ENCODE measurements around the gene ZKSCAN1. TPM values are rescaled to one million over a fixed set of nuclear protein-coding genes. Genes with fewer than 3 reads are reported as not detected.
"Not testable (repeated sequence)": the region's sequence is repeated elsewhere in the genome, so short reads cannot be mapped to it uniquely, and the experiment has no call there.

The ZKSCAN1 gene
- total and polyA plus RNA-seq, 12 donors: 4.7 to 68.9 (median 47.1) TPM

DNA sequence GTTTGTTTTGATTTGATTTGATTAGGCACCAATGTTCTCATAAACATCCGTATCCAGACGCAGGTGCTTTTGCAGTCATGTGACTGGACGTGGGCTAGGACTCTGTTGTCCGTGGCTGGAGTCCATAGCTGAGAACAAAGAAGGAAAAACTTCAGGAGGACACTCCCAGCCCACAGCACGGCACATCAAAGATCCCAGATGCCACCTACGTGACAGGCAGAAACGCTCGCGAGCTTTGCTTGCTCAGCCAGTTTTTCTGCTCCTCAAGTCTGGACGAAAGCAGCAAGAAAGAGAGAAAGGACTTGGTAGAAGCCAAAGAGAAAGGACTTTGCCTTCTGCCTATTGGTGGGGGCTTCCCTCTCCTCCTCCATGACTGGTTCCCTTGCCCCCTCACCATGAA lies 6.9 kb upstream of the ZKSCAN1 start:
- H3K4me1 ChIP-seq: no peaks in the 10 kb centered on the region
- WGBS, 2 donors: 68 to 80% methylated on average over 10 of the region's 10 CpGs
- H3K9me3 ChIP-seq: no peaks in the 10 kb centered on the region
- no peak overlapping the region for H3K27ac ChIP-seq
- no peak for DNase-seq
- intact Hi-C loops (cut with DNase I): no loop called here
- no peaks in the 10 kb centered on the region for H3K27me3 ChIP-seq
- TF ChIP-seq, protein P1, sequence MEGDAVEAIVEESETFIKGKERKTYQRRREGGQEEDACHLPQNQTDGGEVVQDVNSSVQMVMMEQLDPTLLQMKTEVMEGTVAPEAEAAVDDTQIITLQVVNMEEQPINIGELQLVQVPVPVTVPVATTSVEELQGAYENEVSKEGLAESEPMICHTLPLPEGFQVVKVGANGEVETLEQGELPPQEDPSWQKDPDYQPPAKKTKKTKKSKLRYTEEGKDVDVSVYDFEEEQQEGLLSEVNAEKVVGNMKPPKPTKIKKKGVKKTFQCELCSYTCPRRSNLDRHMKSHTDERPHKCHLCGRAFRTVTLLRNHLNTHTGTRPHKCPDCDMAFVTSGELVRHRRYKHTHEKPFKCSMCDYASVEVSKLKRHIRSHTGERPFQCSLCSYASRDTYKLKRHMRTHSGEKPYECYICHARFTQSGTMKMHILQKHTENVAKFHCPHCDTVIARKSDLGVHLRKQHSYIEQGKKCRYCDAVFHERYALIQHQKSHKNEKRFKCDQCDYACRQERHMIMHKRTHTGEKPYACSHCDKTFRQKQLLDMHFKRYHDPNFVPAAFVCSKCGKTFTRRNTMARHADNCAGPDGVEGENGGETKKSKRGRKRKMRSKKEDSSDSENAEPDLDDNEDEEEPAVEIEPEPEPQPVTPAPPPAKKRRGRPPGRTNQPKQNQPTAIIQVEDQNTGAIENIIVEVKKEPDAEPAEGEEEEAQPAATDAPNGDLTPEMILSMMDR (IDR thresholded peaks at IDR 0.05): no peak
- no peak for ATAC-seq
- no peaks in the 10 kb centered on the region for H3K36me3 ChIP-seq
- H3K4me3 ChIP-seq: no peak overlapping the region

DNA sequence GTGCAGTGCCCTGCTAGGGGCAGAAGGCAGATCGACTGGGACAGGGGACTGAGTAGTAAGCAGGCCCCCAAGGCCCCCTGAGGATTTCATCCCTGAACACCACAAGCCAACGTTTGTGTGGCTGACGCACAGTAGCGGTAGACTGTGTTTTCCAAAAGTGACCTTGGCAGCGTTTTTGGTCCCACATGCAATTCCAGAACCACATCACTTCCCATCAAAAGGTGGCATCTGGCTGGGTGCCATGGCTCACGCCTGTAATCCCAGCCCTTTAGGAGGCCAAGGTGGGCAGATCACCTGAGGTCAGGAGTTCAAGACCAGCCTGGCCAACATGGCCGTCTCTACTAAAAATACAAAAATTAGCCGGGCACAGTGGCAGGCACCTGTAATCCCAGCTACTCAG lies 5.4 kb upstream of the ZKSCAN1 start:
- H3K36me3 ChIP-seq; H3K4me1 ChIP-seq; H3K9me3 ChIP-seq; ATAC-seq; H3K4me3 ChIP-seq; intact Hi-C loops (cut with DNase I); H3K27me3 ChIP-seq; DNase-seq; H3K27ac ChIP-seq: not testable (repeated sequence)
- WGBS, 2 donors: 83% methylated on average over 8 of the region's 8 CpGs

DNA sequence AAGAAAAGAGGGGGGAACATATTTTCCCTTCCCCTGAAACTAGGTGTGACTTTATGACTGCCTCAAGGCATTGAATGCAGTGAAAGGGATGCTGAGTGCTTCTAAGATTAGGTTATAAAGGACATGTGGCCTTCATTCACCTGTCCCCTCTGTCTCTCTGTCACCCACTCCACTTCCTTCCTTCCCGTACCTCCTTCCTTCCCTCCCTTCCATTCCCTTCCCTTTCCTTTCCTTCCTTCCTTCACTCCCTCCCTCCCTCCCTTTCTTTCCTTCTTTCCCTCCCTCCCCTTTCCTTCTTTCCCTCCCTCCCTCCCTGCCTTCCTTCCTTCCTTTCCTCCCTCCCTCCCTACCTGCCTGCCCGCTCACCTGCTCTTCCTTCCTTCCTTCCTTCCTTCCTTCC lies 4.5 kb upstream of the ZKSCAN1 start:
- TF ChIP-seq, protein P1 (IDR thresholded peaks at IDR 0.05): no peak
- intact Hi-C loops (cut with DNase I): no loop called here
- ATAC-seq: no peak
- no peak for DNase-seq
- no peaks in the 10 kb centered on the region for H3K9me3 ChIP-seq
- WGBS, 2 donors: 49 to 54% methylated on average over 2 of the region's 2 CpGs
- H3K27me3 ChIP-seq: no peaks in the 10 kb centered on the region
- no peak overlapping the region for H3K4me3 ChIP-seq
- H3K4me1 ChIP-seq: peaks cover 0 to 9% (median 5%) of the 10 kb centered on the region in 9 donors
- H3K36me3 ChIP-seq: no peaks in the 10 kb centered on the region
- no peak overlapping the region for H3K27ac ChIP-seq

DNA sequence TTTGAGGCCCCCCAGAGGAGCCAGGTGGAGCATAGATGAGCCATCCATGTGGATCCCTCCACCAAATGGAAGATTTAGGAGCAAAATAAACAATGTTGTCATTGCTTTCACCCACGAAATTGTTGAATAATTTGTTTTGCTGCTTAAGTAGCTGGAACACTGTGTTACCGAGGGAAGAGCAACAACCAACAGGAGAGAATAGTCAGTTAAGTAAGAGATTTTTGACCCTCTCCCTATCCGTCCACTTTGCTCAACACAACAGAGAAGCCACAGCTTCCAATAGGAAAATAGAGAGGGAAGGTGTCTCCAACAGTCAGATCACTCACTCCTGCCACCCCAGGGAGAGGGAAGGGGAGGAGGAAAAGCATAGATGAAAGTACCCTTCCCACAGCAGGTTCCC lies 3.9 kb upstream of the ZKSCAN1 start:
- ATAC-seq (no peak), DNase-seq (no peak)
- TF ChIP-seq, protein P1 (IDR thresholded peaks at IDR 0.05): no peak
- H3K9me3 ChIP-seq: no peaks in the 10 kb centered on the region
- no peaks in the 10 kb centered on the region for H3K27me3 ChIP-seq
- no peaks in the 10 kb centered on the region for H3K36me3 ChIP-seq
- intact Hi-C loops (cut with DNase I): no loop called here
- H3K4me3 ChIP-seq: no peak overlapping the region
- 70 to 71% methylated on average over 3 of the region's 3 CpGs for WGBS, 2 donors
- H3K27ac ChIP-seq: no peak overlapping the region
- peaks cover 0 to 15% (median 9%) of the 10 kb centered on the region in 9 donors for H3K4me1 ChIP-seq

DNA sequence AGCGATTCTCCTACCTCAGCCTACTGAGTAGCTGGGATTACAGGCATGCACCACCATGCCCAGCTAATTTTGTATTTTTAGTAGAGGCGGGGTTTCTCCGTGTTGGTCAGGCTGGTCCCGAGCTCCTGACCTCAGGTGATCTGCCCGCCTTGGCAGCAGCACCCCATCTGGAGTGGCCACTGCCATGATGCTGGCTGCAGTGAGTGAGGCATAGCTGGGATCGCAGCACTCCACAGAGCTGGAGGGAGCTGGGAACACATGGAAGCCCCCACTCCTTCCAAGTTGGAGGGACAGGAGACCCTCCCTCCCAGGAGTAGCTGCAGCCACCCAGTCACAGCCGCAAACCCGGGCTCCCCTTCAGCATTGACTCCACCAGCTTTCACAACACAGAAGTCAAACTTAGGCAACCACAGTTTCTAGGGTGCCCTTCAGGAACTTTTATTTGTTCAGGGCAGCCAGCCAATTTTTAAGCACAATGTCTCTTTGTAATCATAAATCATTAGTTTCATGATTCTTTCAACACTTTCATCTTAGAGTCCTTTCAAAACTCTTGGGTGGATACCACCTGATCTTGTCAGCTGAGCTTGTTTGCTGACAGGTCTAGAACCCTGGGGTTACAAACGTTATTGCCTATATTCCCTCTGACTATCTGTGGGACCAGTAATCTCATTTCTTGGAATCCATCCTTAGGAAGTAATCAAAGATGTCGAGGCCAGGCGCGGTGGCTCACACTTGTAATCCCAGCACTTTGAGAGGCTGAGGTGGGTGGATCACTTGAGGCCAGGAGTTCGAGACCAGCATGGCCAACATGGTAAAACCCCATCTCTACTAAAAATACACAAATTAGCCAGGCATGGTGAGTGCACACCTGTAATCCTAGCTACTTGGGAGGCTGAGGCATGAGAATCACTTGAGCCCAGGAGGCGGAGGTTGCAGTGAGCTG lies 2.7 kb upstream of the ZKSCAN1 start:
- intact Hi-C loops (cut with DNase I): loop anchor here in 1 of 10 donors (2.0 kb wide), 1 partner anchor 46 kb away; no protein-coding TSS in a partner anchor
- 74 to 79% methylated on average over 14 of the region's 14 CpGs for WGBS, 2 donors
- H3K36me3 ChIP-seq, H3K9me3 ChIP-seq, H3K27ac ChIP-seq, H3K4me3 ChIP-seq, ATAC-seq, H3K27me3 ChIP-seq, DNase-seq: not testable (repeated sequence)
- peaks cover 0 to 26% (median 20%) of the 10 kb centered on the region in 9 donors for H3K4me1 ChIP-seq

All from heart right ventricle (tissue), 16 donors.